Measurements from ENCODE around the gene SSBP1.
"Not testable (repeated sequence)": the region's sequence is repeated elsewhere in the genome, so short reads cannot be mapped to it uniquely, and the experiment has no call there.

SSBP1 gene, protein sequence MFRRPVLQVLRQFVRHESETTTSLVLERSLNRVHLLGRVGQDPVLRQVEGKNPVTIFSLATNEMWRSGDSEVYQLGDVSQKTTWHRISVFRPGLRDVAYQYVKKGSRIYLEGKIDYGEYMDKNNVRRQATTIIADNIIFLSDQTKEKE

DNA sequence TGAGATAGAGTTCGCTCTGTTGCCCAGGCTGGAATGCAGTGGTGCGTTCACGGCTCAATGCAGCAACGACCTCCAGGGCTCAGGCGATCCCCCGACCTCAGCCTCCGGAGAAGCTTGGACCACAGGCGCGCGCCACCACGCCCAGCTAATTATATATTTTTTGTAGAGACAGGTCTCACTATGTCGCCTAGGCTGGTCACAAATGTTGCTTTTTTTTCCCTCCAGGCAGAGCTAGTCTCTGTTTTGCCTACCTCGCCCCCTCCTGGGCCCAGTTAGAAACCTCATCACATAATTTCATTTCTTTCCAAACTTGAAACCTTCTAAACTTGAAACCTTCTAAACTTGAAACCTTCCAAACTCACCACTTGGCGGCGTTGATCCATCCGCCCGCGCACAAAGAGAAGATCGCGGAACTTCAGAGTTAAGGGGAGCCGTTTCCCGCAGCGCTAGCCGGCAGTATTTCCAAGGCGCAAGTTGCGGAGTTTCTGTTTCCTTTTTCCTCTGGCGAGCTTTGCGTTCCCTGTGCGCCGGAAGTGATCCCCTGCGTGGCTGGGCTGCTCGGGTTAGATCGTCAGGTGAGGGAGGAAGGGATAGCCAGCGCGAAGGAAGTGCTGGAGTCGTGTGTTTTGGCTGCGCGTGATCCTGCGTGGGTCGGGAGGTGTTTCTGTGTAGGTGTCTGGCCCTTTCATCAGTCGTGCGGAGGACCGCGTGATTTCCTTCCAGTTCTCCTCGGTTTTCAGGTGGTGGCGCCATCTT, at the start of gene SSBP1:
SSBP1 (plus strand) TSS at position 523 of the 756 bp plus-strand sequence. CDS start 809 bp downstream, outside the sequence.
- DNase-seq (ENCODE audit: low read depth, low spot score) = peak; percentile 92

DNA sequence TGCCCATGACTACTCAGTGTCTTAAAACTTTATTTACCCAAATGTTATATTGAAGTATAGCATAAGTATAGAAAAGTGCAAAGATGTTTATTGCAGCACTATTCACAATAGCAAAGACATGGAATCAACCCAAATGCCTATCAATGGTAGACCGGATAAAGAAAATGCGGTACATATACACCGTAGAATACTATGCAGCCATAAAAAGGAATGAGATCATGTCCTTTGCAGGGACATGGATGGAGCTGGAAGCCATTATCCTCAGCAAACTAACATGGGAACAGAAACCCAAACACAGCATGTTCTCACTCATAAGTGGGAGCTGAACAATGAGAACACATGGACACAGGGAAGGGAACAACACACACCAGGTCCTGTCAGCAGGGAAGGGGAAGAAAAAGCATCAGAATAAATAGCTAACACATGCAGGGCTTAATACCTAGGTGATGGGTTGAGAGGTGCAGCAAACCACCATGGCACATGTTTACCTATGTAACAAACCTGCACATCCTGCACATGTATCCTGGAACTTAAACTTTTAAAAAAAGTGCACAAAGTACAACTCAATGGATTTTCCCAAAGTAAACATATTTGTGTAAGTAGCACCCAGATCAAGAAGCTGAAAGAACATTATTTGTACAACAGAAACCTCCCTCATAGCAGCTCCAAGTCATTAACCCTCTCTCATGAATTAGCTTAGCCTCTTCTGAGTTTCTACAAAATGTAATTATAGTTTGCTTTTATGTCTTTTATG, 48.9 kb upstream of the SSBP1 start:
- DNase-seq (ENCODE audit: low read depth, low spot score) = not testable (repeated sequence)

DNA sequence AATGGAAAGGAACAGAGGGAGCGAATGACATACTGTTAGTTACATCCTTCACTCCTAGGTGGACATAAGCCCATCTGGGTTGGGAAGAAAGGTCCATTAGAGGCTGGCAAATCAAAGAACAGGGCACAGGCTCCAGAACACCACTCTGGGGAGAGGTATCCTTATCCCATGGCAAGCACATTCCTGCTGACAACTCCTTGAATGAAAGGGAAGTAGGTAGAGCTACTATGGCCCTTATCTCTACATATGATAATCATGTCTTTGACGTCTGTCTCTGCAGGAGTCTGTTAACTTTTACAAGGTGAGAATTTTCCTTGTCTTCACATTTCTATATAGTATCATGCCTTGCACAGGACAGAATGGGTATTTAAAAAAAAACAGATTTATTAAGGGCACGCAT, 46.6 kb upstream of the SSBP1 start:
- DNase-seq (ENCODE audit: low read depth, low spot score) = no peak

DNA sequence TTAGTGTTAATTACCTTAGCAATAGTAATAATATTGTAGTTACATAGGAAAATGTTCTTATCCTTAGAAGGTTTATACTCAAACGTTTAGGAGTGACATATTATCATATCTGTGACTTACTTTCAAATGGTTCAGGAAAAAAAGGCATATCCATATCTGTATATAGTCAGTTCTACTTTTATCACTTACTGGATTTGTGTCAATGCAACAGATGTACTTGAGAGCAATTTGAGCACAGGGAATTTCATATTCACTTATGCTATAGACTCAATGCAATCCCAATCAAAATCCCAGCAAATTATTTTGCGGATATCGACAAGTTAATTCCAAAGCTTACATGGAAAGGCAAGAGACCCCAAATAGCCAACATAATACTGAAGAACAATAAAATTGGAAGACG, 46.2 kb upstream of the SSBP1 start:
- DNase-seq (ENCODE audit: low read depth, low spot score) = no peak

DNA sequence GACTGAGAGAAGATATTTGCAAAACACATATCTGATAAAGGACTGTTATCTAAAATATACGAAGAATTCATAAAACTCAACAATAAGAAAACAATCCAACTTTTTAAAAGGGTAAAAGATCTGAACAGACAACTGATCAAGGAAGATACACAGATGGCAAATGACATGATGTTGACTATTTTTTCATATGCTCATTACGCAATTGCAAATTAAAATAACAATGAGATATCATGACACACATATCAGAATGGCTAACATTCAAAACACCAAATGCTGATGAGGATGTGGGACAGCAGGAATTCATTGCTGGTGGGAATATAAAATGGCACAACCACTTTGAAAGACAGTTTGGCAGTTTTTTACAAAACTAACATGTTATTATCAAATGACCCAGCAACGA, 45.1 kb upstream of the SSBP1 start:
- DNase-seq (ENCODE audit: low read depth, low spot score) = no peak

DNA sequence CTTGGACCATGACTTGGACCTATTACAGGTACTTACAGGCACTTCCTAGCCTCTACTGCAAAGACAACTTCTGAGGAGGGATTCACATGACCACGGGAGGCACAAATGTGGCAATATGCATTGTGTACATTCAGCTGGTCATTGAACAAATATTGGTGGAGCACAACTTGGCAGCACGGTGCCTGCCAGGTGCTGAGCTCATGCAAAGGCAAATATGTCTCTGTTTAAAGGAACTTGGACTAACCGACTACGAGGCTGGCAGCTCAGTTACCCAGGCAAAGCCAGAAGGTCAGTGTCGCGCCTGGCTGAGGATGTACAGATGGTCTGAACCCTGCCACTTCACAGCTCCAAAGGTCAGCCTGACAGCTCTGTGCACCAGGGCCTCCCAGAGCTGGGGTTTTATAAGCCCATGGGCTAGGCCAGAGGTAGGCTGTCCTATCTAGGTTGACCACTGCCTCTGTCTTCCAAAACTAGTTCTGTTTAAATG, 42.3 kb upstream of the SSBP1 start:
- no peak for DNase-seq (ENCODE audit: low read depth, low spot score)

DNA sequence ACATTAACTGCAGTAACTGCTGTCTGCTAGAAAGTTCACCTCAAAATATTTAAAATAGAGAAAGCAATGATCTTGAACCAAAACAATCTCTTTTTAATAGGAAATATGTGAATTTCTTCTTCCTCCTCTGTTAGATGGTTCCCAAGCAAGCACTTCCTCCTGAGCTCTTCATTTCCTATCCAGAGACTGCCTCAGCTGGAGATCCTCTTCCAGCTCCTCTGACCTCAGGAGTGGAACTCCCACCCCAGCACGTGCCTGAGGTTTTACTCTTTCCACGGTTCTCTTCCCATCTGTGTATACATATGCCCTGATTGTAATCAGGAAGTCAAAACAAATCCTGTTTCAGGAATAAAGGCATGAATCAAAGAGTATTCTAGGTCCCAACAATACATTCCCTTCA, 41.8 kb upstream of the SSBP1 start:
- no peak for DNase-seq (ENCODE audit: low read depth, low spot score)

DNA sequence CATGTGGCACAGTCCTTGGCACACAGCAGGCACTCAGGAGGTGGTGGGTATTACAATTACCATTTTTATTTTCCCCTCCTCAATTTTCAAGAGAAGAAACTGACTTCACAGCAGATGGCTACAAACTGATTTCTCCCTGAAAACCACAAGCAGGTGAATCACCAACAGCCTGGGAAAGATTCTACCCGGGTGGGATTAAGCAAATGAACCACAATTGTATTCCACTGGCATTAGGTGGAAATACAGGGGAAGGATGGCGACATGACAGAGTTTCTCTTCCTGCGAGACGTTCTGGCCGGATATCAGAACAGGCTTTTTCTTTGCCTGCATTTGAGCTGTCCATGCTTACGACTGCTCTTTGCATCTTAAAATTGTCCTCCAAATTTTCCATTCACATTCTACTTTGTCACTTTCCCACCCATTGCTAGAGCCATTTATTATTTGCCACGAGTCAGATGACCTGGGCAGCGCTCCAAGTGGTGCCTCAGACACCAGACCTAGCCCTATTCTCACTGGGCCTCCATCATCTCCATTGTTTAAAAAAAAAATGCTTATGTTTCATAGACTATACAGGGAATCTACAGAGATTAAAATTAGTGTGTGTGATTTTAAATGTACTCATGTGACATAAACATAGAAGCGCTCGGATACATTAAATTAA, 40.8 kb upstream of the SSBP1 start:
- no peak for DNase-seq (ENCODE audit: low read depth, low spot score)

DNA sequence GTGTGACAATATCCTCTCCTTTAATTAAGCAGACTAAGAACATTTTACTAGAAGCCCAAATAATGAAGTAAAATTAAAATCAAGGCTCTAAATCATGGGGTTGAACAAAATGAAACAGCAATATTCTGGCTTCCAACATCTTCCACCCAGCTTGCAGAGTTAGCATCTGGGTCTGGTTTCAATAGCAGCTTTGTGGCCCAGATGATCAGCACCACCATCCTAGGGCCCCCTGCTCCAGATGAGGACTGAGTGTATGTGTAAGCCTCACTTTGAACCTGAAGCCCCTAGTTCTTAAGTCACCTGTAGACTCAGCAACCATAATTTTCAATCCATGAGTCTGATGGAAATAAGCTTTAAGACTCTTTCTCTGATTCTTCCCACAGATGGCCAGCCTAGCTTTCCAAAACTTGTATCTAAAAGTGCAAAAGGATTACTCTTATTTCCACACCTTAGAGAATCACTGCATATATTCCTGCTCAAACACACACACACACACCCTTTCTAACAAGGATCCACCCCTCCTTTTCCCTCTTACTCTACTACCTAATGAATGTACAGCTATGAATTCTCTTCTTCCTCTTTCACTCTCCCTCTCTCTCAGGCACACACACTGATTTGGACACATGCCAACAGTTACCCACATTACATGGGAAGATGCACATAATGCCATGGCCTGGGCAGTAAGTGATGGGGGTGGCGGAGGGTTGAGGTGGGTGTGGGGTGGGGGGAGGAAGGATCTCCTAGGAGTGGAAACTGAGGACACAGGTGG, 39.7 kb upstream of the SSBP1 start:
- DNase-seq (ENCODE audit: low read depth, low spot score) = no peak

DNA sequence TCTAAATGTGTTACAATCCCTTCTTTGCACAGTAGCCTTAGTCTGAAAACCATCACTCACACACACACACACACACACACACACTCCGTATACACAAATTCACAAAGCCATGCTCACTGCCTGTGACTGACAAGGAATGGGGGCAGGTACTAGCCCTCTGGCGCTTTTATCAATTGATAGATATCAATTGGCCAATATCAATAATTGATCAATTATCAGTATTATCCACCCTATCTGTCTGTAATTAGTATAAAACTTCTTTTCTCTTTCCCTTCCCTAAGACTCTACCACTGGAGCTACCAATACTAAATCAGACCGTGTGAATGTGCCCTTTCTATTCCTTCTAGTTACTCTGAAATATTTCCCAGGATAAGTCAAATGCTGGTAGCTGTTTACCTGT, 38.3 kb upstream of the SSBP1 start:
- no peak for DNase-seq (ENCODE audit: low read depth, low spot score)

DNA sequence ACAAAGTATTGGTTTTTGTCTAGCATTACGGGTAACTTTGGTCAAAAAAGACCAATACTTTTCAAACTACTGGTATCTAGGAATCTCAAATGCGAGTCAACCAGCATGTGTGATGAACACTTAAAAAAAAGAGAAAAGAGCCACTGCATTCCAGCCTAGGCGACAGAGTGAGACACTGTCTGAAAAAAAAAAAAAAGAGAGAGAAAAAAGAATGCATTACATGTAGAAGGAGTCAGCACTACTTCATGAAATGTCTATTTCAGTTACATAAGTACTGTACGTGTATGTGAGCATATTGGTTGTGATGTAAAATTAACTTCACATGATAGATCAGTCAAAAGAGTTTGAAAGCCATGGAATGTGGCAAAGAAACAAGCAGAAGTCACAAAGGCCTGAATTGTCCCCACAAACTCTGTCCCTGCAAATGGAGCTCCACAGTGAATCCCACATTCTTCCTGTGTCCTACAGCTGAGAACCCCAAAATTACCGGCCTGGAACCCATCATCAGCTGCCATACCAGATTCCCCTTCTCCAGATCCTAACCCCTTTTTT, 37.8 kb upstream of the SSBP1 start:
- no peak for DNase-seq (ENCODE audit: low read depth, low spot score)

DNA sequence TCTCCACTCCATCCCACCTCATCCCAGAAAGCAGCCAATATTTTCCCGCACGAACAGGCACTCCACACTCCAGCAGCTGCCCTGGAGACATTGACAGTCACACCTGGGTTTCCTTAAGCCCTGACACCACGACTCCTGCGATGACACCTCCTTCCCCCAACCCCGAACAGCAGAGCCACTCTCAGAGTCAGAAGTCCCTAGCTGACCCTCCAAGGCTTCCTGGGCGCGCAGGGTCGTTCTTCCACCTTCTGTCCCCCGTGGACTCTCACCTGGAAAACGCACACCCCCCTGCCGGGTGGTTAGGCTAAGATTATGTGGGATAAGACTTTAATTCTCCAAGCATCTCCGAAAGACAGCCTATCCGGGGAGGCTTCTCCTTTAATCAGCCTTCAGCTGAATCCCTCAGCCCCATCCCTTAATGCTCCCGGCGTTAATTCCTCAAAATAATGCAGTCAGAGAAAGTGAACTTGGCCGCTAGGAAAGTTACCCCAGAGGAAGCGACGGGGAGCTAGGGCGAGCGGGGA, 37.2 kb upstream of the SSBP1 start:
- DNase-seq (ENCODE audit: low read depth, low spot score) = no peak

DNA sequence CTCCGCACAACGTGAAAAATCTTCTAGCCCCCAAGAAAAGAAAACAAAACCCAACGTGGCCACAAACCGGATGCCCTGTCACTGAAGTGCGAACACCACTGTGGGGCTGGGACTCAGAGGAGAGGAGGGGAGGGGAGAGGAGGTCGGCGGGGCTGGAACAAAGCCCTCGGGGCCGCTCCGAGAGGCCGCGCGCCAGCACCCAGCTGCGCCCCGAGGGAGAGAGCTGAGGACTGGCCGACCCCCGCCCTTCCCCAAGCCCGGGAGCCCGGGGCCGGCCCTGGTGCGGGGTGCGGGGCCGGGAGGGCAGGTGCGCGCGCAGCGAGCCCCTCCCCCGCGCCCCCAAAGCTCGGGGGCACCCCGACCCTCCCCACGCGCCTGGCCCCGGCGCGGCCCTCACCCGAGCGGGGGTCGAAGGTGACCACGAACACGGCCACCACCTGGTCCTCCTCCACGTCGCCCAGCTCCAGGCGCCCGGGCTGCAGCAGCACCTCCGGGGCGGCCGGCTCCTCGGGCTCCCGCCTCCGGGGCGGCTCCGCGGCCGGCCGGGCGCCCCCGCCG, 36.6 kb upstream of the SSBP1 start:
- DNase-seq (ENCODE audit: low read depth, low spot score) = no peak

DNA sequence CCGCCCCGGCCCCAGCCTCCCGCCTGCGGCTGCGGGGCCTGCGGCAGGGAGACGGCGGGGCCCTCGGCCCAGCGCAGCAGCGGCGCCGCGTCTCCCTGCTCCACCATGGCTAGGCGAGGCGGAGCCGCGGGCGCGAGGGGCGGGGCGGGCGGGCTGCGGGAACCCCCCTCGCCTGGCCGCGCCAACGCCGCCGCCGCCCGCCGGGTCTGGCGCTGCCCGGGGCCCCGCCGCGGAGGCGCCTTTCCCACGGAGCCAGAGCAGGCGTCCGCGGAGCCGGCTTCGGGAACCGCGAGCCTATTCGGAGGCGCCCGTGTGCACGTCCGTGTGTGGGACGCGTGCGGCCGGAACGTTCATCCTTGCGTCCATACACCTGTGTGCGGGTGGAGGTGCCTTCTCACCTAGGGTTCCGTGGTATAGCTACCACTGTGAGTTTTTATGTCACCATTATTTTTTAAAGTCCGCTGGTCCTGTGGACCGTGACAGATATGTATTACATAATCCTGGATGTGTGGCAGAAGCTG, 36.1 kb upstream of the SSBP1 start, which contains the start of gene DENND11:
DENND11 (minus strand) TSS at position 120 of the 521 bp plus-strand sequence; CDS start at position 107, 13 bp downstream.
- no peak for DNase-seq (ENCODE audit: low read depth, low spot score)

DNA sequence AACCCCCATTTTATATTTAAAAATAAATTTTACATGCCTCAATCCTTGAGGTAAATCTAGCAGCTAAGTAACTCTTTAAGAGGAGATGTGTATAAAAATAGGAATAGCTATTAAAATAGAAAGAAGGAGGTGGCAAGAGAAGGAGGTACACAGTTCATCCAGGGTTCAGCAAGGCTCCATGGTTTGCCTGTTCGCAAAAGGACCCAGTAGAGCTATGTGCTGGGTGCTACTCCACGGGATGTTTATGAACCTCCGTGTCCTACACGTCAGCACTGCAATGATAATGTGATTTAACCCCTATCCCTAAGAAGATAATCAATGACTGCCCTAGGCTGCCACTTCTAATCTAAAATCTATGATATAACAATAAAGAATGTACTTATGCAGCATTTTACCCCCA, 35.3 kb upstream of the SSBP1 start:
- DNase-seq (ENCODE audit: low read depth, low spot score) = no peak

DNA sequence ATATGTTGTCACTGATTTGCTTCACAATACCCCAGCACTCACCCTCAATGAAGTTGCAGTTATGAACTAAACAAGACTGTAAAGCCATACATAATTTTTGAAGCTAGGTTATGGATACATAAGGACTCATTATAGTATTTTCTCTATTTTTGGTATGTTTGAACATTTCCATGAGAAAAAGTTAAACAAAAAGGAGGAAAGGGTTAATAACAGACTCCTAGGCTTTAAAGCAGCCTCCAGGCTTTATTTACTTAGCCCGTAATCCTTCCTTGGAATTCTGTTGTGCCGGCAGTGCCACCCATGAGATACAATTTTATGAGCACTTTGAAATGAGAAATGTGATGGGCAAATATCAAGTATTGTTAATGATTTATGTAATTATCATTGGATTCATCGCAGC, 34.0 kb upstream of the SSBP1 start:
- DNase-seq (ENCODE audit: low read depth, low spot score) = no peak

DNA sequence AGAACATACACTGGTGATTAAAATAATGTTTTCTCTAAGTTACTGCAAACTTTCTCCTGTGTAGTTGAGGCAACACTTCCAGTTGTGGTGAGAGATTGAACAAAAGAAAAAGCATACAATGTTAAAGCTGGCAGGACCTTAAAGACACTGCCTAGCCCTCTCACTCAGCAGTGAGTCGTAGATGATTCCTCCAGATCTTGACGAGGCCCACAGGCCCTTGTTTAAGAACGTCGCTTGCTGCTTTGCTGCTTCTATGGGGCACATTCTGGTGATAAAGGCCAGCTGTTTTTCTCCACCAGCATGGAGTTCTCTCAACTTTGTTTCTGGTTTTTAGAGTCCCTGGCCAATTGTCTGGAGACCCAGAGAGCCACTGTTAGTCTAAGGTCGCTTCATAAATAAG, 33.4 kb upstream of the SSBP1 start:
- no peak for DNase-seq (ENCODE audit: low read depth, low spot score)

DNA sequence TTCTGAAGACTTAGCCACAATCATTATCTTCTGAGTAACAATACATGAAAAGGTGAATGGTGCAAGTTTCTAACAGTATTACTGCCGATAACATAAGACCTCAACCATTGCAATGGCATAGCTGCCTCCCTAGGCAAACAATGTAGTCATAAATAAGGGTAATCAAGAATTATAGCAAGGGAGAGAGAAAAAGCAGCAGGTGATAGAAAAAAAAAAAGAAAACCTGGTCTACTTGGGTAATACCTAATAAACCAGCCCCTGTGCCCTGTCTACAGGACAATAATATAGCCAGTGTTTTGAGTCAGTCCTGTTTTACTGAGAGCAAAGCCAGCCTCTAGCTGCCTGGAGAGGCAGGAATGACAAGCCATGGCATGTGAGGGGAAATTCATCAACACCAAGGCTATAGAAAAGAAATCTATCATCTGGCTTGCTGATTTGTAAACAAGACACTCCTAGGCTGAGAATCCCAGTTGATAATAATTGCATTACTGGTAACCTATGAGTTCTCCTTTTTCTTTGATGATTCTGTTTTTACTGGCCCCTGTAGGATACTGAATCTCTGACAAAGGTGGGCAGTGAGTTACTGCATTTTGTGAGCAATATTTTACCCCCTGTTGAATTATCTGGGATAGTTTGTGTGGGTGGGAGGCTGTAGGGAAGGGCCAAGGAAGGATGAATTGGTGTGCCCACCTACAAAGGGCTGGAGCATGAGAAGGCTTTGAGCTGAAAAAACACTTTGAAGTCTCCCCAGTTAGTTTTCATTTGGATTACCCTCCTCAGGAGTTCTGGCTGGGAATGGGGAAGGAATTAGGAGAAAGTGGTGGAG, 31.7 kb upstream of the SSBP1 start:
- no peak for DNase-seq (ENCODE audit: low read depth, low spot score)

DNA sequence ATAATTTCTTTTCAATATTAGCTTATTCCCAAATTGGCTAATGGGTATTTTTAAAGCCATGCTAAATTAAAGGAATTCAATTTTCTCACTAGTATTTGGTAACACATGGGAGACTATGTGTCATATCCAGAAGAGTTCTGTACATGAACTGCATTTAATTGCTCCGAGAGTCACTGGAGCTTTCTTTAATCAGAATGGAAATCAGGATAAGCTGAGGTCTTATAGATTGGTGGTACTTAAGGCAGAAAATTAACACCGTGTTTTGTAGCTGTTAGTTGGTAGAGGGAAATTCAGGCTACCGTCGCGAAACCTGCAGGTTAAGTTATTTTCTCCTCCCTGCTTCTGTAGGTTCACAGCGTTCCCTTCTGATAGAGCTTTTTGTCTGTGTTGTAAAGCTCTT, 29.8 kb upstream of the SSBP1 start, which contains the start of gene WEE2:
WEE2 (plus strand) TSS at position 3 of the 400 bp plus-strand sequence. CDS start 406 bp downstream, outside the sequence.
- no peak for DNase-seq (ENCODE audit: low read depth, low spot score)

Data from brain pericyte (primary cell).